ENCODE results near the gene PTPN5.

PTPN5 gene

DNA sequence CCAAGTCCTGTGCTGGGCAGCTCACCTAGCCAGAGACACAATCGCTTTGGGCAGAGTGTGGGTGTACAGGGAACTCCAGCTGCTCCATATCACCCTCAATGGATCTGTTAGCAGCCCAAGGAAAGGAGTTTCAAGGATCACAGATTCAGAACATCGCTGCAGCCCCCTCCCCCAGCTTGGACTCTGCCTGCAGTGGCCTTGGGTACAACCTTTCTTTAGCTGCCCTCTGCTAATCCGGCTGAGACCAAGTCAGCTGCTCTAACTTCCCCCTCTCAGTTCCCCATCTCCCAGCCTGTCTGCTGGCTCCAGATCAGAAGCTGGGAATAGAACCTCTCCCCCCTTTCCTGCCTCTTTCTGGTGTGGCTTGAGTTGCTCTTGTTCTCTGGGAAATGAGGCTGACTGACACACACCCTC lies 91.7 kb downstream of the PTPN5 start:
- H2AFZ ChIP-seq: no peak overlapping the region
- H3K4me1 ChIP-seq: peaks cover 4% of the 10 kb centered on the region
- TF ChIP-seq, protein P1, sequence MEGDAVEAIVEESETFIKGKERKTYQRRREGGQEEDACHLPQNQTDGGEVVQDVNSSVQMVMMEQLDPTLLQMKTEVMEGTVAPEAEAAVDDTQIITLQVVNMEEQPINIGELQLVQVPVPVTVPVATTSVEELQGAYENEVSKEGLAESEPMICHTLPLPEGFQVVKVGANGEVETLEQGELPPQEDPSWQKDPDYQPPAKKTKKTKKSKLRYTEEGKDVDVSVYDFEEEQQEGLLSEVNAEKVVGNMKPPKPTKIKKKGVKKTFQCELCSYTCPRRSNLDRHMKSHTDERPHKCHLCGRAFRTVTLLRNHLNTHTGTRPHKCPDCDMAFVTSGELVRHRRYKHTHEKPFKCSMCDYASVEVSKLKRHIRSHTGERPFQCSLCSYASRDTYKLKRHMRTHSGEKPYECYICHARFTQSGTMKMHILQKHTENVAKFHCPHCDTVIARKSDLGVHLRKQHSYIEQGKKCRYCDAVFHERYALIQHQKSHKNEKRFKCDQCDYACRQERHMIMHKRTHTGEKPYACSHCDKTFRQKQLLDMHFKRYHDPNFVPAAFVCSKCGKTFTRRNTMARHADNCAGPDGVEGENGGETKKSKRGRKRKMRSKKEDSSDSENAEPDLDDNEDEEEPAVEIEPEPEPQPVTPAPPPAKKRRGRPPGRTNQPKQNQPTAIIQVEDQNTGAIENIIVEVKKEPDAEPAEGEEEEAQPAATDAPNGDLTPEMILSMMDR (IDR thresholded peaks at IDR 0.05): no peak
- H3K36me3 ChIP-seq (ENCODE audit: control insufficient read depth, insufficient read depth, low read length): no peaks in the 10 kb centered on the region
- no peak overlapping the region for H3K4me3 ChIP-seq (ENCODE audit: low read depth, low read length)
- H3K27ac ChIP-seq: no peak overlapping the region
- no peaks in the 10 kb centered on the region for H3K79me2 ChIP-seq
- no peaks in the 10 kb centered on the region for H3K9me3 ChIP-seq (ENCODE audit: control insufficient read depth, low read length)
- H3K9ac ChIP-seq: no peak overlapping the region
- H3K27me3 ChIP-seq (ENCODE audit: control insufficient read depth, insufficient read depth, low read length): no peaks in the 10 kb centered on the region
- H3K4me2 ChIP-seq (ENCODE audit: low read length): peak overlapping the region; percentile 53

DNA sequence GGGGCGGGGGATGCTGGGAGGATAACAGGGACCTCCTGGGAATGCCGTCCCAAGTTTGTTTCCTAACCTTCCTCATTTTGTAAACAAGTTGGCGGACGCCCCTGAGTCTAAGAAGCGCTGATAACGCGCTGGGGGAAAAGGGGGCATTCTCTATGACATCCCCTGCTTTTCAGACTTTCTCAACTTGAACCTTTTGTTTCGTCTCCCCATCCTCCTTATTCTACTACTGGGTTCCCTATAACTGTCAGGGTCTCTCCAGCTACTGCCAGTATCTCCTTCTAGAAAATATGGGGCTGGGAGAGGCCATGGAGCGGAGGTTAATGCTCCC lies 92.4 kb downstream of the PTPN5 start:
- Histone ChIP-seq H2AFZ (peak overlapping the region; percentile 67), H3K27me3 (ENCODE audit: control insufficient read depth, insufficient read depth, low read length) (no peaks in the 10 kb centered on the region), H3K4me3 (ENCODE audit: low read depth, low read length) (peak overlapping the region; percentile 57), H3K27ac (no peak overlapping the region), H3K9ac (no peak overlapping the region), H3K79me2 (no peaks in the 10 kb centered on the region), H3K36me3 (ENCODE audit: control insufficient read depth, insufficient read depth, low read length) (no peaks in the 10 kb centered on the region), H3K4me1 (peaks cover 4% of the 10 kb centered on the region), H3K4me2 (ENCODE audit: low read length) (peak overlapping the region; percentile 53), H3K9me3 (ENCODE audit: control insufficient read depth, low read length) (no peaks in the 10 kb centered on the region)
- TF ChIP-seq, protein P1 (IDR thresholded peaks at IDR 0.05): no peak

DNA sequence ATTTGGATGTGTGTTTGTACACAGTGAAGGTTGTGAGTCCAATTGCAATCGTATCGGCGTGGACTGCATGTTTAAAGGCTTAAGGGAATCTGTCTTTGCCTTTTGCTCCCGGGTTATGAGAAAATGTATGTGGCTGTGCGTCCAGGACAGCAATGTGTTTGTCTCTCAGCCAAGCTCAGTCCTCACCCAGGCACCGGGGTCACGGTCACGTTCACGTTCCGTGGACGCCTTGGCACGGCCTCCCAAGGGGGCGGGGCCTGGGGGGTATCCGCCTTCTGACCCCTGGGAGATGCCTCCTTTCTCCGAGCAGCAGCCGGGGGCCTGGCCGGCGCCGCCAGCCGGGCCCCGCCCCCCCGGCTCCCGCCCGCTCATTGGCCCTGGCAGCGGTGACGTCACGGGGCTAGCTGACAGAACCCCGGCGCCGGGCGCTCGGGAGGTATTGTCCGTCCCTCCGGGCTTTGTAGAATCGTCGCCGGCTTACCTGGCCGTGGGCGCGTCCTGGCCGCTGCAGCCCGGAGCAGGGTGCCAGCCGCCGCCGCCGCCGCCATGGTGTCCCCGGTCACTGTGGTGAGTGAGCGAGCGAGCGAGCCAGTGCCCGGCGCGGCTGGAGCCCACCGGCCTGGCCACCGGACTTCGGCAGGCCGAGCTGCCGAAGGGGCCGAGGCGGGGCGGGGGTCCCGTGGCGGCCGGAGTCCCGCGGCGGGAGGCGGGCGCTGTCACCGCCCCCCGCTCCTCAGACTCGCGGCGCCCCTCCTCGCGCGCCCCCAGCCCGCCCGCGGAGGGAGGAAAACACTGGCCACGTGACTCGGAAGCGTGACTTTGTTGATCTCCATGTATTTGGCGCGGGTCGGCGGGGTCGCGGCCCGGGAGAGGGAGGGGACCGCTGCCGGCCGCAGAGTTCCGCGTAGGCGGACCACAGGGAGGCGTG lies 93.0 kb downstream of the PTPN5 start, which contains the start of gene TMEM86A:
TSS of gene TMEM86A (plus strand) at position 439 of the 928 bp plus-strand sequence. CDS start at position 547, 108 bp downstream.
- H3K79me2 ChIP-seq: no peaks in the 10 kb centered on the region
- H3K4me1 ChIP-seq: peaks cover 4% of the 10 kb centered on the region
- no peaks in the 10 kb centered on the region for H3K36me3 ChIP-seq (ENCODE audit: control insufficient read depth, insufficient read depth, low read length)
- peak within 1 kb of the TSS; percentile 76 for H2AFZ ChIP-seq
- H3K27ac ChIP-seq: peak within 1 kb of the TSS; percentile 44
- TF ChIP-seq, protein P1 (IDR thresholded peaks at IDR 0.05): no peak
- H3K9ac ChIP-seq: no peak within 1 kb of the TSS
- H3K4me3 ChIP-seq (ENCODE audit: low read depth, low read length): peak within 1 kb of the TSS; percentile 57
- no peaks in the 10 kb centered on the region for H3K9me3 ChIP-seq (ENCODE audit: control insufficient read depth, low read length)
- no peaks in the 10 kb centered on the region for H3K27me3 ChIP-seq (ENCODE audit: control insufficient read depth, insufficient read depth, low read length)
- H3K4me2 ChIP-seq (ENCODE audit: low read length): peak within 1 kb of the TSS; percentile 53

DNA sequence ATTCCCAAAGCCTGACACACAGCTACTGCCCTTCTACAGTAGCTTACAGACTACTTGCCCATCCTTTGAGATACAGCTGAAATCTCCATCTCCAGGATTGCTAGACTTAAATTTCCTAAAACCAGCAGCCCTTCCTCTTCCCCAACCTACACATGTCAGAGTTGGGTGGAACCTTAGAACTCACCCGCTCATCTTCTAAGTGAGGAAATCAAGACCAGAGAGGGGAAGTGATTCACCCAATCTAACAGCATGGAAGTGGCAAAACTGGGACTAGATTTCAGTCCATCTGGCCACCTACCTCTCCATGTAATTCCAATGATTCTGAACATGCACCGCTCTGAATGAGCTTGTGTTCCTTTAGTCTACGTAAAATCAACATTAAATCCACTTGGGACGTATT lies 94.0 kb downstream of the PTPN5 start:
- H3K4me2 ChIP-seq (ENCODE audit: low read length): no peak overlapping the region
- H2AFZ ChIP-seq: peak overlapping the region; percentile 76
- no peak overlapping the region for H3K9ac ChIP-seq
- no peaks in the 10 kb centered on the region for H3K9me3 ChIP-seq (ENCODE audit: control insufficient read depth, low read length)
- TF ChIP-seq, protein P1 (IDR thresholded peaks at IDR 0.05): no peak
- H3K27me3 ChIP-seq (ENCODE audit: control insufficient read depth, insufficient read depth, low read length): no peaks in the 10 kb centered on the region
- H3K27ac ChIP-seq: no peak overlapping the region
- peaks cover 4% of the 10 kb centered on the region for H3K4me1 ChIP-seq
- no peaks in the 10 kb centered on the region for H3K79me2 ChIP-seq
- no peak overlapping the region for H3K4me3 ChIP-seq (ENCODE audit: low read depth, low read length)
- H3K36me3 ChIP-seq (ENCODE audit: control insufficient read depth, insufficient read depth, low read length): no peaks in the 10 kb centered on the region

Measured in parathyroid adenoma (tissue), 2 donors.